Measurements from ENCODE around the gene SEL1L.
"Not testable (repeated sequence)": the region's sequence is repeated elsewhere in the genome, so short reads cannot be mapped to it uniquely, and the experiment has no call there.

Gene SEL1L

GRCh38 chr14:81473456-81474147 lies 60.1 kb downstream of the SEL1L start:
- ATAC-seq (no peak), DNase-seq (no peak)

DNA sequence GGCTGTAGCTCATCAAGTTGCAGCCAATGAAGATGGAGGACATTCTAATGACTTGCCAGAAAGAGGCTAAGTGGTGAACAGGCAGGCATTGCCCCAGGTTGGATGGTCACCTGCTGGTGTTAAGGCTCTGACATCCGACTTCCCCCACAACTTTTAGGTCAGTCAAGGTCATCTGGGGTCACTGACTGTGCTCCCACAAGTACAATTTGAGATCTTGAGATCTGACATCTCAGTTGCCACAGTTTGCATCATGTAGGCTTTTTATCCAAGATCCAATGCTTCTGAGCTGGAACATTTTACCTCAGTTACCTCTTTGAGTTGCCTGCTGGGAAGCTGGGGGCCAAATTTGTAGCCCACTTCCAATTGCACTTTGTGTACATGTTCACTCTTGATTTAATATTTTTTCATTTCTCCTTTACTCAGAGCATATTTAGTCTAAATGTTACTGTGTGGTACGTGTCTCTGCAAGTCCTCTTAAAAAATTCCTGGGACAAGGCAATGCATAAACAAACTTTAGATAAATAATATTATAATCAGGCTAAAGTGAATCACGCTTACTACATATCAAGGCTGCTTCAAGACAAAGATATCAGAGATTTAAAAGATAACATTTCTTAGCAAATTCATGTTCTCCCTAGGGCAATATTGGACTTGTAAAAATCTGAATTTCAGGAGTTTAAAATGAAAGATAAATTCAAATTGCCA lies 61.4 kb downstream of the SEL1L start:
- no peak for ATAC-seq
- no peak for DNase-seq

GRCh38 chr14:81471062-81471461 lies 62.6 kb downstream of the SEL1L start:
- DNase-seq (peak; percentile 33), ATAC-seq (peak; percentile 70)

DNA sequence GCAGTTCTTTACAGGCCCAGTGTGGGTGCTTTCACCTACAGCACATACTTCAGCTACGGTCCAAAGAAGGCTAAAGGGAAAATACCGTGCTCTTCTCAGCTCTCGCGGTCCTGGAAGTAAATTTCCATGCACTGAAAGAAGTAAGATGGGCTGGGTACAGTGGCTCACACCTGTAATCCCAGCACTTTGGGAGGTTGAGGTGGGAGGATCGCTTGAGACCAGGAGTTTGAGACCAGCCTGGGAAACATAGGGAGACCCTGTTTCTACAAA lies 63.2 kb downstream of the SEL1L start:
- not testable (repeated sequence) for ATAC-seq, DNase-seq

- DNase-seq (no peak), ATAC-seq (no peak)
Measured at GRCh38 chr14:81466854-81467253, 66.8 kb downstream of the SEL1L start.

DNA sequence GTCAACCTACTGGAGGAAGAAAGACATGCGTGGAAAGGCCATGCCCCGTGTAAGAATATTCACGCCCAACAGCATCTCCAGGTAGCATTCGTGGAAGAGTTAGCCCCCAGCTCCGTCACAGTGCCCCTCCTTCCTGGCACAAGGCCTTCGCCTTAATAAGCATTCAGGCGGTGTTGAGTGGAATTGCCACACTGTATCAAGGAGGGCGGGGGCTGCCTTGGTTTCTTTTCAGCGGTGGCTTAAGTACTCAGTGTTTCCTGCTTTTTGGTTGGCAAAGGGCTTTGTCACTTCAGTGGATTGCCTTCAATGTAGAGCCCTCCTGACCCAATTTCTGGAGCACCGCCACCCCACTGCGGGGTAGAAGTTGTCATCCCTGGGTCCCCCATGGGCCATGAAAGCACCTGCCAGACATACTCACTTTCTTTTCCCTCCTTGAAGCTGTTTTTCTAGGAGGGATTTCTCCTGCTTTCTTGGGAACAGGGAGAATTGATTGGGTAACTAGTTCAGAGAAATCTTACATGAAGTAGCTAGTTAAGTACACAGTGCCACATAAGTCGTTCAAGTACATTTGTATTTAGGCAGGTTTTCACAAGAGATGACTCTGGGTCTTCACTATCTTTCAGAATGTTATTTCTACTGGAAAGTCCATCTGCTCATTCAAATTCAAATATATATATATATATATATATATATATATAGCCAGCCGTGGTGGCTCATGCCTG lies 68.0 kb downstream of the SEL1L start:
- no peak for ATAC-seq

GRCh38 chr14:81465003-81465392 lies 68.7 kb downstream of the SEL1L start:
- not testable (repeated sequence) for DNase-seq, ATAC-seq

More for the DNA sequence above, 68.0 kb downstream of the SEL1L start:
- no peak for DNase-seq

- DNase-seq (peak; percentile 46), ATAC-seq (peak; percentile 50)
Measured at GRCh38 chr14:81464253-81465002, 69.2 kb downstream of the SEL1L start.

- not testable (repeated sequence) for DNase-seq, ATAC-seq
Measured at GRCh38 chr14:81462356-81462755, 71.3 kb downstream of the SEL1L start.

- DNase-seq (no peak), ATAC-seq (no peak)
Measured at GRCh38 chr14:81459912-81460311, 73.7 kb downstream of the SEL1L start.

DNA sequence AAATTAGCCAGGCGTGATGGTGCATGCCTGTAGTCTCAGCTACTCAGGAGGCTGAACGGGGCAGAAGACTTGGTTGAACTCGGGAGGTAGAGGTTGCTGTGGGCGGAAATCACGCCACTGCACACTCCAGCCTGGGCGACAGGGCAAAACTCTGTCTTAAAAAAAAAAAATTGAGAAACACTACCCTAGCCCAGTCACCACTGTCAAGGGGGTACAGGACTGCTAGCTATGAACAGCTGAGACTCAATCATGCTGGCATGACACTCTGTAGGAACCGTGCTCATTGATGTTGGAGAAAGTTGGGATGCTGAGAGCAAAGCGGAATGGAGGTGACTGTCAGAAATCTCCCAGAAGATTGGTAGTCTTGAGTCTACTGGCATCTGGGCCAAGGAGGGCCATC lies 75.3 kb downstream of the SEL1L start:
- ATAC-seq (no peak), DNase-seq (no peak)

GRCh38 chr14:81455390-81455789 lies 78.3 kb downstream of the SEL1L start:
- ATAC-seq: peak; percentile 53

DNA sequence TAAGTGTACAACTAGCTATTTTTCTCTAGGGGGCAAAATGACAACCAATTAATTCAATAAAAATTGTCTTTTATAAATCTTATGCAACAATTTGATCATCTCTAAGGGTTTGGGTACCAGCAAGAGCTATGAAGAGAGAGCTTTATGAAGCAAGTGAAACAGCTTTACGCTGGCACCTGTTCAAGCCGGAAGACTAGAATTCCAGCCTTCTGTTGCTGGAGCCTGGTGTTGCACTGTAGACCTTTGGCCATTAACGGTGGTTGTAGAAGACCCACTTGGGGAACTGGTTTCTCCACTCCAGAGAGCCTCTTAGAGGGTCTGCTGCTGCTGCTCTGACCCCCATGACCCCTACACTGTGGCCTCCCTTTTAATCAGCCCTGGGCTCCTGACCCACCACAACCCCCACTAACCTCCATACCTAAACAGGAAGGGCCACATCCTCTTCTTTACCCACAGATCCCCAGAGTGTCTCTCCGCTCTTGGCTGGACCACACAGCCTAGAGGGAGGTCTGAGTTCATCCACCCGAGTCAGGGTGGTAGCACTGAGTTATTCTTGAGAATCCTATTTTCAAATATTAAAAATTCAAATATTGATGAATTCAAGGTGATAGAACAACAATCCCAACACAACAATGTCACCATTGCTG lies 79.0 kb downstream of the SEL1L start:
- no peak for ATAC-seq
- no peak for DNase-seq

More at GRCh38 chr14:81455390-81455789, 78.3 kb downstream of the SEL1L start:
- DNase-seq: no peak

GRCh38 chr14:81453166-81453766 lies 80.4 kb downstream of the SEL1L start:
- DNase-seq: peak; percentile 53
- ATAC-seq: peak; percentile 47

DNA sequence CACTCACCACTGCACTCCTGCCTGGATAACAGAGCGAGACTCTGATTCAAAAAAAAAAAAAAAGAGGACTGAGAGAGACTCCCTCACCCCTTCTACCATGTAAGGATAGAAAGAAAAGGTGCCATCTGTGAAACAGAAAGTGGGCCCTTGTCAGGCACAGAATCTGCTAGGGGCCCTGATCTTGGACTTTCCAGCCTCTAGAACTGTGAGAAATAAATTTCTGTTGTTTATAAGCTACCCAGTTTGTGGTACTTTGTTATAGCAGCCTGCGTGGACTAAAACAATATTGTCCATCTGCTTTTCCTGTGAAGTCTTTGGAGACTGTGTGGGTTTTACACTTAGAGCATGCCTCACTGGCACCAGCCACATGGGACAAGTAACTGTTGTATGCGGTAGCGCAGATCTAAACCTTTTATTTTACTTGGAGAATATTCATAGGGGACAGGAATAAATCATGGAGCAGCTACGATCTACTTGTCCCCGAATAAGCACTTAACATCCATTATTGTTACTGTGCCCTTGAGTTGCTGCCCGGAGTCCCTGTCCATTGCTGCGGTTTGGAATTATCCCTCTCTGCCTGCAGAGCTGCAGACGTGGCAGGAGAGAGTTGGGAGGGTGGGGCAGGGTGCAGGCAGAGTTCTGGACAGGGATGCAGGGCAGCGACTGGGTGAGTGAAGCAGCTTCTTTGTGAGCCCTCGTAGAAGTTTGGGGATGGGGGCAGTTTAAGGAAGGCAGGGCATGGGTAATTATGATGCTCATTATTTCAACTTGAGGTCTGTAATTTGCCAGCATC lies 81.1 kb downstream of the SEL1L start:
- DNase-seq (no peak), ATAC-seq (no peak)

DNA sequence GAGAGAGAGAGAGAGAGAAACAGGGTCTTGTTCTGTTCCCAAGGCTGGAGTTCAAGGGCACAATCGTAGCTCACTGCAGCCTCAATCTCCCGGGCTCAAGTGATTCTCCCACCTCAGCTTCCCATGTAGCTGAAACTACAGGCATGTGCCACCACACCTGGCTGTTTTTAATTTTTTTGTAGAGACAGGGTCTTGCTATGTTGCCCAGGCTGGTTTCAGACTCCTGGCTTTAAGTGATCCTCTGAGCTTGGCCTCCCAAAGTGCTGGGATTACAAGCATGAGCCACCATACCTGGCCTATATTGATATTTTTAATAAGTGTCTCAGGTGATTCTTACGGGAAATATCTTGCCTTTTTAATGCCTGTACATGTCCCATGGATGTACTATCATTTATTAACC lies 82.7 kb downstream of the SEL1L start:
- no peak for ATAC-seq

DNA sequence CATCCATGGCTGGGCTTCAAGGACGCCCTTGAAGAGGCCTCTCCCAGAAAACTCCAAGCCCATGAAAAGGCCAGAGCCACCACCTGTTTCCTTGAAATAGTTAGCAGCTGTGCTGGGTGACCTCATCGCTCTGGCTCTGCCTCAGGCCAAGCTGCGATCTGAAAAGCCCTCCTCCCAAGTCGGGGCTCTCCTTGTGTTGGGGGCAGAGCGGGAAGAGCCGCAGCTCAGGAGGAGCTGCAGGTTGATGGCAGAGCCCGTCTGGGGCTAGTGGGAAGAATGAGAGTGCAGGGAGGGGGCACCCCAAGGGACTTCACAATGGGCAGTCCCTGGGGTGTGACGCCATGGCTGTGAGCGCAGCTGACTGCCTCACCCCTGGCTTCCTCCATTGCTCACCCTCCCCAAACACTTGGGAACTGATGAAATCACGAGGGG lies 83.5 kb downstream of the SEL1L start:
- ATAC-seq (no peak), DNase-seq (no peak)

More for the DNA sequence above, 82.7 kb downstream of the SEL1L start:
- no peak for DNase-seq

GRCh38 chr14:81449576-81449975 lies 84.1 kb downstream of the SEL1L start:
- ATAC-seq (no peak), DNase-seq (no peak)

DNA sequence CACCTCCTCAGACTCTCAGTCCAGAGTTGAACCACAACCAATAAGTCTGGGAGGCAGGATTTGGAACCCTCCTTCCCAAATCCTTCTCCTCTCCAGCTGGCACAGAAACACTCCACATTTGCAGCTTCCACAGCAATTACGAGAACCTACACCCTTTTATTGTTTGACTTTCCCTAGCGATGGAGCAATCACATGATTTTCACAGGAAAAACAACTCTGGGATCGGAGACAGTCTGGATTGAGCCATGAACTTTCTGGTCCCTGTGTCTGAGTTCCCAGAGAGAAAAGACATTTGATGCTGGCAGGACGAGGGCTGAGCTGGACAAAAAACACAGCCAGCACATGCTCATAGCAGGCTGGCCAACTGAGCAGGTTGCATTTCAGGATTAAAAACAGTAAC lies 84.5 kb downstream of the SEL1L start:
- ATAC-seq (no peak), DNase-seq (no peak)

GRCh38 chr14:81447021-81447764 lies 86.5 kb downstream of the SEL1L start:
- no peak for DNase-seq
- ATAC-seq: no peak
